Activated T-cell treated with anti-CD3 and anti-CD28 coated beads, Interleukin-2, amount 50 U/mL, for 4 hours (primary cell): ENCODE measurements around the gene EFNA5. TPM values are rescaled to one million over a fixed set of nuclear protein-coding genes. Genes with fewer than 3 reads are reported as not detected.

ENCODE experiments used
- ATAC-seq, 2 donors: fragments of 200-7000 bp; cut with Tn5 transposase; one replicate each; pipeline ENCODE4 v1.10.0; 2021
- DNase-seq: peaks from one replicate; pipeline ENCODE4 v3.0.0-alpha.2; 2020
- H3K27me3 Mint-ChIP-seq: one replicate; pipeline ENCODE4 v1.8.0; 2021; ENCODE audit warnings: low read depth, mixed read lengths
- H3K36me3 Mint-ChIP-seq: one replicate; pipeline ENCODE4 v1.8.0; 2022; ENCODE audit warnings: mixed read lengths; ENCODE audit not compliant: insufficient read depth
- H3K4me1 Mint-ChIP-seq: one replicate; pipeline ENCODE4 v1.8.0; 2021; ENCODE audit warnings: low read depth, mixed read lengths
- H3K4me3 Mint-ChIP-seq: one replicate; pipeline ENCODE4 v1.8.0; 2021; ENCODE audit warnings: mild to moderate bottlenecking, moderate library complexity, mixed read lengths
- H3K9me3 Mint-ChIP-seq: one replicate; pipeline ENCODE4 v1.8.0; 2021; ENCODE audit warnings: mixed read lengths
- total RNA-seq, 3 donors: library from RNA; stranded (reverse); gene quantifications; one replicate each; pipeline ENCODE4 v1.2.1, GENCODE V29; 2021

Gene EFNA5
- total RNA-seq, 3 donors from 2014 or later = 0.13 to 0.24 TPM; not detected in 1

DNA sequence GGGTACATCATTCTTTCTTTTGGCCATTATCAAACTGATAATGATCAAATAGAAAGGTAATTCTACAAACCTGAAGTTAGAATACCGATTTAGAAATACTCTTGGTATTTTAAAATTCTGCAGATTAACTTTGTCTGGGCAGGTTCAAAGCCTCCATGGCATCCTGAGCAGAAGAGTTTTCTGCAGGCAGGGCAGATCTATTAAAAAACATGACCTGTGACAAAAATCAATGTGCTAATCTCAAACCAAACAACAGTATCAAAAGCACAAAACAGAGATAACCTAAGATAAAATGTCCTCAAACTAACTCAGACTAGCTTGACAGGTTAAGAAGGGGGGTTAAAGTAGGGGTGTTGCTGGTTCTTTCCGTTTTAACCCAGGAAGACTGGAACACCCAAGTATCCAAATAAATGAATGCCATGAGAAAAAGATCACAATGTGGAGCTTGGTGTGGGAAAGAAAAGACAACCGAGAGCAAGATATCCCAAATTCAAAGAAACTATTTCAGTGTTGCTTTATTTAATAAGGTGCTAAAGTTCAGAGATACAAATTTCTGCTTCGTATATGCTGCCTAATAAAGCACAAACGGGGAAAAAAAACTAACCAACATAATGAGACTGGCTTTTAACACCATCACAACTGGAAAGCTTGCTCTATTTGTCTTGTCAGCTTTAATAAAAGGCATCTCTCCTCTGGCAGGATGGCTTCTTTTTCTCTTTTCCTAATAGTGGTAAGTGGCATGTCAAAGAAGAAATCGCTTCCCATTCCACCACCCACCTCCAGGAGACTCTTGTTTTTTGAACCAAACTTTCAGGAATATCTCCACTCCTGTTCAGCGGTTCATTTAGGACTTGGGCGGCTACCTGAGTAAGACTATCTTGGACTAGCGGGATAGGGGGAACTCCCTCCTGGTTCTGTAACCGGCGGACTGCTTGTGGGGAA is 2.3 kb downstream of the EFNA5 start:
- no peak for DNase-seq
- H3K27me3 Mint-ChIP-seq = peaks cover 53% of the 10 kb centered on the region
- peaks cover 27% of the 10 kb centered on the region for H3K4me1 Mint-ChIP-seq
- H3K4me3 Mint-ChIP-seq = no peak overlapping the region
- no peaks in the 10 kb centered on the region for H3K9me3 Mint-ChIP-seq
- ATAC-seq = no peak
- no peaks in the 10 kb centered on the region for H3K36me3 Mint-ChIP-seq

DNA sequence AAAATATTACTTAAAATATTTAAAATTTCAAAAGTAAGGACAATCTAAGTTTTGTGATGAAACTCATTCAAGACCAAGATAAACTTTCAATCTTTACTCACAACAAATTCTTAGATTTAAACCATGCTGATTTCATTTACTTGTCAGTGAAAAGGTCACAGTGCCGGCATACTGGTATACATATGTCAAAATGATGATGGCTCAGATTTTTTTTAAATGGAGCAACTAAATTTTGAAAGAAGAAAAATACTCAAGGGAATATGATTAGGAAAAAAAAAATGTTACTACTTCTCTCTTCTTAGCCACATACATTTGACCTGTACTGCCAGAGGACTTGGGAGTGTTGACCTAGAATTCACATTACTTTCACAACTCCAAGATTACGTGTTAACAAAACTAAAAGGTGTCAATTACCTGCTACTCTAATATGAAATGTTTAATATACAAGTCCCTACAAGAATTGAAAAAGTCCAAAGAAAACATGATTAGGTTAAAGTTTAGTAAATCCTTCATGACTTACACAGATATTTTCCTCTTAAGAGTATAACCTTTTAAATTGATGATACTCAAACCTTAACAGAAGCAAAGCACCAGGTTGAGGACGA is 4.6 kb downstream of the EFNA5 start:
- Mint-ChIP-seq H3K27me3 (peaks cover 35% of the 10 kb centered on the region), H3K9me3 (no peaks in the 10 kb centered on the region), H3K4me1 (peaks cover 9% of the 10 kb centered on the region), H3K4me3 (no peak overlapping the region), H3K36me3 (no peaks in the 10 kb centered on the region)
- no peak for ATAC-seq
- no peak for DNase-seq

DNA sequence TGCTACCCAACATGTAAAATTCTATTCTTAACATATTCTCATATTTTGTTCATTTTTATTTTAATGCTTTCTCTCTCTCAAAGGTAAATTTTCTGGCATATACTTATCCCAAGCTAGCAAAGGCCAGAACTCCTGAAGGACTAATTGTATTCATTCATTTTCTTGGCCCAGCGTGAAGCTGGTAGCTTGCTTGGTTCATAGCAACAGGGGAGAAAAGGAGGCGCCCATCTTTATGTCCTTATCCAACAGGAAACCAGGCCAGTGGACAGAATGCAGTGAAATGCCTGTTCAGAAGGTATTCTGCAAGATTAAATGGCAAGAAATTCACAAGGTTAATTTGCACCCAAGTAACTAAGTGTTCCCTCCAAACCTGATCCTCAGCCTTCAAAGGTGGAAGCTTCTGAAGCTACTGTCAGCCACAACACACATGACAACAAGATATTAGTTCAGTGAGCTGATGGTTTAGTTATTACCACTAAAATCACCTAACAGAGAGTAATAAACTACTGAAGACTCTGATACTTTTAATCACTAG is 5.6 kb downstream of the EFNA5 start:
- Mint-ChIP-seq H3K27me3 (peaks cover 32% of the 10 kb centered on the region), H3K36me3 (no peaks in the 10 kb centered on the region), H3K4me1 (peaks cover 4% of the 10 kb centered on the region), H3K9me3 (no peaks in the 10 kb centered on the region), H3K4me3 (no peak overlapping the region)
- no peak for ATAC-seq
- no peak for DNase-seq

DNA sequence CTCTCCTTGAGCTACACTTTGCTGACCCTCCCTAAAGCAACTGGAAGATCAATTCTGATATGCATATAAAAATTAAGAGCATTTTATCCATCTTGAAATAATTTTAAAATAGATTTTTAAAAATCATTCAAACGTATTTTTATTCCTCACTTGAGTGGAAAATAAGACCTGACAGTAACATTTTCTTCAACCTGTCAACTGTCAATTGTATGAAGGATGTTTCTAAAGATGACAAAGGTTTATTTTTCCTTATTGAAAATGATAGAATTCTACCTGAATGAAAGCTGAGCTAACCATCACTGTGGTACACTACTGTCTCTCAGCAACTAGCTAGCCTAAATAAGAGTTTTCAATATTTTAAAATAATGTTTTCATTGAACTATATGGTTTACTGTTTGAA is 7.0 kb downstream of the EFNA5 start:
- no peaks in the 10 kb centered on the region for H3K36me3 Mint-ChIP-seq
- no peak for DNase-seq
- H3K9me3 Mint-ChIP-seq = no peaks in the 10 kb centered on the region
- no peaks in the 10 kb centered on the region for H3K4me1 Mint-ChIP-seq
- H3K27me3 Mint-ChIP-seq = peaks cover 25% of the 10 kb centered on the region
- no peak for ATAC-seq
- H3K4me3 Mint-ChIP-seq = no peak overlapping the region

DNA sequence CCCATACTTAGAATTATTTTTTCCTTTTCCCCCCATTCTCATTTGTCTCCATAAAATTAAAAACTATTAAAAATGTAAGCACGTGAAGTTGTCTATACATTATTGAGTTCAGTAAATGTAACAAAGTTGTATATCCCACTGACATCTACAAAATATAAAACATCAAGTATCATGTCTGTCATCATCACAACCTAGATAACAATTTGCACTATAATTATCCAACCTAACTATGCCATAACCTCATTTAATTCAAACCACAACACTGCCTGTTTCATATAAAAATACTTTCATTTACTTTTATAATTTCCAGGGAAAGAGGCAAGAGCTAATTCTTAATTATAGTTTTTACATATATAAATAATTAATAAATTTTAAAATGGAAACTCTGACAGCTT is 9.1 kb downstream of the EFNA5 start:
- Mint-ChIP-seq H3K27me3 (peaks cover 17% of the 10 kb centered on the region), H3K4me3 (no peak overlapping the region), H3K9me3 (no peaks in the 10 kb centered on the region), H3K4me1 (no peaks in the 10 kb centered on the region), H3K36me3 (no peaks in the 10 kb centered on the region)
- no peak for ATAC-seq
- no peak for DNase-seq

DNA sequence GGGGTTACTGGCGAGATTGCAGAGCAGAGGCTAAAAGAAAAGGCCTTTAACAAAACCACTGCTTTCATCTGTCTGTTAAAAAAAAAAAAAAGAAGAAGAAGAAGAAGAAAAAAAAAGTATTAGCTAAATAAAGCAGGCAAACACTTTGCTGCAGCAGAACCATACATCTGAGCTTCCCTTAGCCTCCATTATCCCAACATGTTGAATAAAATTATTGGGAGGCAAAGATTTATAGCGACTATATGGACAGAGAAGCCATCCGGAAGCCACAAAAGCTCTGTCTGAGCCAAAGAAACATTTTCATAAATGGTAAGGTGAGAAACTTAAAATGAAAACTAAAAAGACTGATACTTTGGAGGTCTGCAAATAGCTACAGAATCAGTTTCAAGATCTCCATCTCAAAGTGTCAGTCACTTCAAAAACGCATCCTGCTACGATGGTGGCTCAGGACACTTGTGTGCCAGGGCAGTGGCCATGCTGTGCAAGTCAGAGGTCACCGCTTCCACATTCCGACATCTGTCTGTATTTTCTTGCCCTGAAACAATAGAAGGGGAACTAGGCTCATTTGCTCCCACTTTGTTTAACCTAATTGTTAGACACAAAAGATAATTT is 9.6 kb downstream of the EFNA5 start:
- no peak for ATAC-seq
- no peak overlapping the region for H3K4me3 Mint-ChIP-seq
- H3K36me3 Mint-ChIP-seq = no peaks in the 10 kb centered on the region
- no peaks in the 10 kb centered on the region for H3K4me1 Mint-ChIP-seq
- peaks cover 15% of the 10 kb centered on the region for H3K27me3 Mint-ChIP-seq
- H3K9me3 Mint-ChIP-seq = no peaks in the 10 kb centered on the region
- no peak for DNase-seq

DNA sequence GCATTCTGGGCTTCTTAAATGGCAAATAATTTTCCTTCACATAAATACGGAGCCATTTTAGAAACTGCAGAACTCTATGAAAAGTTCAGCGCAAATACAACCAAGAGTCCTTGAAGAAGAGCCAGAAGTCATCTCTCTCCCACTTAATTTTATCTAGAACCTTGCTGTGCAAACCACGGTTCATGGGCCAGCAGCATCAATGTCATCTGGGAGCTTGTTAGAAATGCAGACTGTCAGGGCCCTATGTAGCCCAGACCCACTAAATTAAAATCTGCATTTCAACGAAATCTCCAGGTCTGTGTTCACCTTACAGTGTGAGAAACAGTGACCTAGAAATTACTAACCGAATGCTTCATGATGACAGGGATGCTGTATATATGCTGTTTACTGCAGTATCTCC is 12.2 kb downstream of the EFNA5 start:
- H3K4me1 Mint-ChIP-seq = no peaks in the 10 kb centered on the region
- peaks cover 19% of the 10 kb centered on the region for H3K27me3 Mint-ChIP-seq
- DNase-seq = no peak
- H3K4me3 Mint-ChIP-seq = no peak overlapping the region
- no peaks in the 10 kb centered on the region for H3K9me3 Mint-ChIP-seq
- H3K36me3 Mint-ChIP-seq = no peaks in the 10 kb centered on the region
- no peak for ATAC-seq

DNA sequence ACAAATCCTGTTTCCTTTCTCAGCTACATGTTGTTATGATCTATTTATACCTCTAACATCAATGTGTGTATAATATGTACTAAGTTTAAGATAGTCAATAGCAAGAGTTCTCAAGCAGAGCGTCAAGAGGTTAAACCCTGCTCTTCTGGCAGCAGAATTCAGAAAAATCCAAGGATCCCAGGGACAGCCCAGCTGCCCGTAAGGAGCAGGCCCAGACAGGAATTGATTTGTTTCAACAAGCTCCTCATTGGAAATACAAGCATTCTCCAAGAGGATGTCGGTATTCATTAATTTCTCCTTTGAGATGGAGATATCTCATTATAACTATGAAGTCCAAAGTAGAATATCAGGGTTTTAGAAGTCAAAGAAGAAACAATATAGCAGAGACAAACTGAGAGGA is 14.9 kb downstream of the EFNA5 start:
- Mint-ChIP-seq H3K36me3 (no peaks in the 10 kb centered on the region), H3K9me3 (no peaks in the 10 kb centered on the region), H3K4me1 (no peaks in the 10 kb centered on the region), H3K27me3 (peaks cover 21% of the 10 kb centered on the region), H3K4me3 (no peak overlapping the region)
- DNase-seq = no peak
- ATAC-seq = no peak

DNA sequence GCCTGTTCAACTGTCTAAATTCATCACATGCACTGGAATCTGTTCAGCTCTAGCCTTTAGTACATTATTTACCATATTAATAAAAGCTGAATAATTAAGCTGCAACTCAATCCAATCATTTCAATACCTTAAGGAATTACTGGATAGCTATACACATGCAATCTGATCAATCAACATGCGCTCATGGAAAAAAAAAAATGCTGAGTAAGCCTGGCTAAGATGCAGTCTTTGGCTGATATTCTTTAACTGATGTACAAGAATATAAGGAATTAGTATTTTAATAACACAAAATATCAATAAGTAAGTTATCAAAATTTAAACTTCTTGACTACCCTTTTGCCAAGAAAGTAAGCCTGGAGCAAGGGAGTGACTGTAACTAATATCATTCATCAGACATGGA is 15.9 kb downstream of the EFNA5 start:
- DNase-seq (no peak), ATAC-seq (no peak)
- Mint-ChIP-seq H3K36me3 (no peaks in the 10 kb centered on the region), H3K9me3 (no peaks in the 10 kb centered on the region), H3K27me3 (peaks cover 19% of the 10 kb centered on the region), H3K4me3 (no peak overlapping the region), H3K4me1 (no peaks in the 10 kb centered on the region)

DNA sequence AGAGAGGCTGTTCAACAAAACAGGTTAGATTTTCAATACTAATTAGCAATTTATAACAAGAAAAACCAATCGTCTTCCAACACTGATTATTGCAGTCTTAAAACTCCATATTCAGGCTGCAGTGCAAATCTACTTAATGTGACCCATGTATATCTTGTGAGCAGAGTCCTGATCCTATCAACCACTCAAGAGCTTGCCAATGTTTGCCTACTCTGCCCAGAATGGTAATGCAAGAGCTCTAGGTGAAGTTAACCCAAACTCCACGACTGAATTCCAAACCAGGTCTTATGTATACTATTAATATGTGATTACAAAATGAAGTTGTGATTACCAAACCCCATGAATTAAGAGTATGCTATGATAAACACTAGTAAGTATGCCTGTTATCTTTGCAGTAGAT is 17.1 kb downstream of the EFNA5 start:
- no peaks in the 10 kb centered on the region for H3K4me1 Mint-ChIP-seq
- H3K36me3 Mint-ChIP-seq = no peaks in the 10 kb centered on the region
- DNase-seq (no peak), ATAC-seq (no peak)
- H3K4me3 Mint-ChIP-seq = no peak overlapping the region
- H3K9me3 Mint-ChIP-seq = no peaks in the 10 kb centered on the region
- H3K27me3 Mint-ChIP-seq = peaks cover 13% of the 10 kb centered on the region

DNA sequence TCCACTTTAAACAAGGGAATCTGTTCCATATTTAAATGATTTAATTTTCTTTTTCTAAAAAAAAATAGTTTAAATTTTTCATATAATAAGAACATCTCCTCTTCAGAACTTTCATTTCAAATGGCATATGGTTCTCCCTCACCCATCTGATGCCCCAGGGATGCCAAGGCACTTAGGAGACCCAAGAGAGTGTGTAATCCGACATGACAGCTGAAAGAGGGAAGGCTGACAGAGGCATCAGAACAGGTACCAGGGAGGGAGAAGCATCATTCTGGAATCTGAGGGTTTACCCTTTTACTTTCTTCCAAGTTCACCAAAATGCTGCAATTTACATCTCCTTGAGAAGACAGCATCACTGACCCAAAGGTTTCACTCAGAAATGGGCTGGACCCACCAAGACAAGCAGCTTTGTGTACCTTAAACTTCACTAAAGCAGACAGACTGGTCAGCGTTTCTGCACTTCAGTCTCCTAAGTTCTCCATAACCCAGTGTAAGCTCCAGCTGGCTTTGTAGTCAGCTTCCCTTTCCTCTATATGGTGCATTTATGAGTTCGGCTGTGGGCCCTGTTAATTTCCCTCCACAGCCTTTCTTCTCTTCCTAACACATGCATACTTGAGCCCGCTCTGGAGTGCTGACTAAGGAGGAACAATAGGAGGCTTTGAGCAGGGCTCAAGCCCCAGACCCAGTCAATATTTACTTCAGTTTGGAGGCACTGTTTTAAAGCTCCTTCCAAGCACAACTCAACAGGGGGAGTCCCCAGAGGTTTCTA is 17.7 kb downstream of the EFNA5 start:
- ATAC-seq (no peak), DNase-seq (no peak)
- H3K27me3 Mint-ChIP-seq = peaks cover 13% of the 10 kb centered on the region
- H3K9me3 Mint-ChIP-seq = no peaks in the 10 kb centered on the region
- H3K36me3 Mint-ChIP-seq = no peaks in the 10 kb centered on the region
- H3K4me3 Mint-ChIP-seq = no peak overlapping the region
- H3K4me1 Mint-ChIP-seq = no peaks in the 10 kb centered on the region

DNA sequence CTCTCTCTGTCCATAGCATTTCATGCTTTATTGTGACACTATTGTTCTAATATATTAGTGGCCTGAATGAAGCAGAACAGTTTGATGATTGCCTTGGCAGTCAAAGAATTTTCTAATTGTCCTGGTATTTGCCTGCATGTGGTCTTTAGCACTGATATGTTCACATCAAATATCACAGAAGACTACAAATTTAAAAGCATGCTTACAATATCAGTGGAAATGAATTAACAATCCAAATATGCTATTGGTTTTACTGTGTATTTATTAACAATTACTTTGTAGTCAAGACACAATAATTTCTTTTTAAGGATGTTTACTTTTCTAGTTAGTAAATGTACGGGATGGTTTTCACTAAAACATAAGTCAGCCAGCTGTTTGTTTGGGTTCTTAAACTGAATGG is 18.3 kb downstream of the EFNA5 start:
- ATAC-seq (no peak), DNase-seq (no peak)
- H3K4me1 Mint-ChIP-seq = no peaks in the 10 kb centered on the region
- H3K36me3 Mint-ChIP-seq = no peaks in the 10 kb centered on the region
- H3K9me3 Mint-ChIP-seq = no peaks in the 10 kb centered on the region
- peaks cover 15% of the 10 kb centered on the region for H3K27me3 Mint-ChIP-seq
- H3K4me3 Mint-ChIP-seq = no peak overlapping the region

DNA sequence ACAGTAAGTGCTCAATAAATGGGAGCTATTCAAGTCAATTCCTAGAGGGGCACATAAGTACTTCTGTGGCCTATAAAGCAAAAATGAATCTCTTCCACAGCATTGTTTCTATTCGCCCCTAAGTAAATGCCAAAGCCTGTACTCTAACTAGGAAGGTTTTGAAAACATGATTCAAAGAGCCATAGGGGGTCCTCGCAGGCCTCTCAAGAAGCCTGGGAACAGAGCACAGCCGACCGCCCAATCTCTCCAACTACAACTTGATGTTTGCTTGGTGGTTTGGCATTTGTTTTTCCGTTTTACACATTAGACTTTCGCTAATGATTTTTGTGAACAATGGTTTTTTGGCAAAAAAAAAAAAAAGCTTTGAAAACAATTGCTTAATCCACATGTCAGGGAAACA is 19.4 kb downstream of the EFNA5 start:
- Mint-ChIP-seq H3K27me3 (peaks cover 14% of the 10 kb centered on the region), H3K36me3 (no peaks in the 10 kb centered on the region), H3K4me1 (no peaks in the 10 kb centered on the region), H3K4me3 (no peak overlapping the region), H3K9me3 (no peaks in the 10 kb centered on the region)
- ATAC-seq = no peak
- no peak for DNase-seq

DNA sequence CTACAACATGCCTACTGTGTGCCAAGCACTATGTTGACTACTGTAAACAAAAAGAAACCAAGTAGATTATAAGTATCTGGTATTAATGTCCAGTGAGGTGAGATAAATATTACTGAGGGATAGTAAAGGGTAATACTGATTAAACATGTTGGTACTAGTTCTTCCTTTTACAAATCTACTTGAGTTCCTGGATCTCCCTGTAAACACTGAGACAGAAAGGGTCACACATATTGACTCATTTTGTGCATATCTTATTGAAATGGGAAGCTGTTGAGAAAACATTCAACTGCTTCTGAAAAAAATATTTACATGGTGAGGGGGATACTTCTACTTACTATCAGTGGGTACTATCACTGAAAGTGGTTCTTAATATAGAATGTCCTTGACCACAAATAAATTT is 24.3 kb downstream of the EFNA5 start:
- H3K9me3 Mint-ChIP-seq = no peaks in the 10 kb centered on the region
- H3K36me3 Mint-ChIP-seq = no peaks in the 10 kb centered on the region
- DNase-seq (no peak), ATAC-seq (no peak)
- peaks cover 2% of the 10 kb centered on the region for H3K27me3 Mint-ChIP-seq
- no peak overlapping the region for H3K4me3 Mint-ChIP-seq
- H3K4me1 Mint-ChIP-seq = no peaks in the 10 kb centered on the region
